HG03095 (cell line): ENCODE results near the gene ZSWIM5.
"Not testable (repeated sequence)": the region's sequence is repeated elsewhere in the genome, so short reads cannot be mapped to it uniquely, and the experiment has no call there.

ENCODE experiments used
- ATAC-seq: cut with Tn5 transposase; IDR thresholded peaks from one replicate; pipeline ENCODE4 v1.9.1; 2021; ENCODE audit warnings: moderate library complexity; ENCODE audit not compliant: unreplicated experiment

ZSWIM5 gene

DNA sequence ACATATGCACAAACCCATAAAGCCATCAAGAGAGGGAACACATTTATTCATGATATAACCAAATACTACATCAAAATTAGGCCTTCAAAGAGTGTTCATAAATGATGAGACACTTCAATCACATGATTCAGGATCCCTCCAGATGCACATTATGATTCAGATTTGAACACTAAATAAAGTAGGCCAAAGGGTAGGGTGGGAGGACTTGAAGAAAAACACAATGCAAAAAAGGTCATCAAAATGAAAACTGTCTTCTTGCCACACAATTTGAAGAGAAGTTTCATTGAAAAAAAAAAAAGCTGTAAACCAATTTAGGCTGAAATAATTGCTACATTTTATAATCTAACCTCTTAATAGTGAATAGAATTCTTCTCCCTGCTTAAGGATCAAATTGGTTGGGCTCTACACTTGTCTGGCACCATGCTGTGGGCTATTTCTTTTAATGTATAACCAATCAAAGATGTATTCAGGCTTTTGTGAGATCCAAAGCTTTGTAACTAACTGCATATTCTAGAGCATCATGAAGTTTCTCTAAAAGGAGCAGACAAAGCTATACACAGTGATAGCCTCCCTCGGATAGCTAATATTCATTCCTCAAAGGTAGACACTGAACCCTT lies 58.1 kb downstream of the ZSWIM5 start:
- ATAC-seq, result no peak

DNA sequence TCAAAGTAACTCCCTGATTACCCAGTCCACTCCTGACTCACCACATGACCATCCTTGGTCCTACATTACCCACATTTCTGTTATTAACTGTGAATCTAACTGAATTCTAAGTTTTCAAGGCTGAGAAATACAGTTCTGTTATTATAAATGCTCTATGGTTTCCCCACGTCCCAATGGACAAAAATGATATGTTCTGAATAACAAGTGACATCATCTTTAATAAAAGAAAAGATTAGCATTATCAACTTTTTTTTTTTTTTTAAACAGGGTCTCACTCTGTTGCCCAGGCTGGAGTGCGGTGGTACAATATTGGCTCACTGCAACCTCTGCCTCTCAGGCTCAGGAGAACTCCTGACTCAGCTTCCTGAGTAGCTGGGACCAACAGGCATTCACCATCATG lies 59.6 kb downstream of the ZSWIM5 start:
- ATAC-seq, result no peak

DNA sequence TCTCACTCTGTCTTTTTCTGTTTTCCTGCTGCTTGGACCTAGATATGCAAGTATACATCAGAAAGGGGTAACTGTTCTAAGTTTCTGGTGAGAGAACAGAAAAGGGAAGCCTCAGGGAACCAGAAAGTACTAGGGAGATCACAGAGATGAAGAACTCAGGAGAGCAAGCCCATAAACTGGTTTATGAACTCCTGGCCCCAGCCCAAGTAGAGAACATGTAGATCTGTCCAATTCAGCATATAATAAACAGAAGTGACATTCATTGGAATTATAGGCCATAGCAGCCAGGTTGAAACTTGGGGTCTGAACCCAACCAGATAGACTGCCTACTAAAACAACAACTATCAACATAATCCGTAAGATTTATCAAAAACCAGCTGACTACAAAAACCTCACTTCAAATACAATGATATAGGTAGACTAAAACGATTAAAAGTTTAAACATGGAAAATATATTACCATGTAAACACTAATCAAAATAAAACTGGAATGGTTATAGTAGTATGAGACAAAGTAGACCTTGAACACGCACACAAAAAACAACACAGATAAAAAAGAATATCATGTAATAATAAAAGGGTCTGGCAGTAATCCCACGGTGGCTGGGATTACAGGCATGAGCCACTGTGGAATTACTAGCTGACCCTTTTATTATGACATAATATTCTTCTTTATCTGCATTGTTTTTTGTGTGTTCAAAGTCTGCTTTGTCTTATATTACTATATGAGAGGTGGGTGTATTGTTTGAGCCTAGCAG lies 65.0 kb downstream of the ZSWIM5 start:
- no peak for ATAC-seq

DNA sequence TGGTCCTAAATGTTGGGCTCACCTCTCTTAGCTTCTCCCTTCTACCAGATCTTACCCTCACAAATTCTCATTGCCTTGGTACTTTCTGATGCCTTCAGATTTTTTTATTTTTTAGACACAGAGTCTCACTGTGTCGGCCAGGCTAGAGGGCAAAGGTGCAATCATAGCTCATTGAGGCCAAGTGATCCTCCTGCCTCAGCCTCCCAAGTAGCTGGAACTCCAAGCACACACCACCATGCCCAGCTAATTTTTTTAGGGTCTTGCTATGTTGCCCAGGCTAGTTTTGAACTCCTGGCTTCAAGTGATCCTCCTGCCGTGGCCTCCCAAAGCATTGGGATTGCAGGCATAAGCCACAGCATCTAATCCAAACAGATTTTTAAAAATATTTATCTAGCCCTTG lies 69.4 kb downstream of the ZSWIM5 start:
- no peak for ATAC-seq

DNA sequence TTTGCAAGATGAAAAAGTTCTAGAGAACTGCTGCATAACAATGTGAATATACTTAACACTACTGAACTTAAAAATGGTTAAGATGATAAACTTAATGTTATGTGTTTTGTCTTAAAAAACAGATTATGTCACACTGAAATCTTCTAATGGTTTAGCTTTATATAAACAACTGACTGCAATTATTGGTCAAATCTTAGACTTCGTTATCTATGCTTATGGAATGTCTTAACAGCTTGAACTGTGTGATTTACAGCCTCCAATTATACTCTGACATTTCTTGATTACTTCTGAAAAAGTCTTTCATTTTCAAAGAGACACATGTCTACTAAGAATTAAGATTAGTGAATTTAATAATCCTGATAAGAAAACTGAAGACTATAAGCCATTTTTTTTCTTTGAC lies 71.1 kb downstream of the ZSWIM5 start:
- no peak for ATAC-seq

DNA sequence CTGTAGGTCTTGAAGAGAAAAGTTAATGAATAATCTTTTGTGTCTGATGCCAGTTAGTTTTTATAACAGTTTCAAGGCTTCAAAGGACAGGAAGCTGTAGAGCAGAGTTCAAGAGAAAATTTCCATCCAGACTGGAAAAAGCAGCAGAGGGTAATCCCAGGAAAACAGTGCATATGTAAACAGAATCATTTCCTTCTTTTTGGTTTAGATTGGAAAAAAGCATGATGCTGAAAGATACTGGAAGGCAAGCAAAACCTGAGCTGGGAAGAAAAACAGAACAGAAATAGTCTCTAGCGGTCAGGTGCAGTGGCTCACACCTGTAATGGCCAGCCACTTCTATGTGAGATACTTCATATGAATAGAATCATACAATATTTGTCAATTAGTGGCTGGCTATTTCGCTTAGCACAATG lies 71.9 kb downstream of the ZSWIM5 start:
- ATAC-seq, result no peak

DNA sequence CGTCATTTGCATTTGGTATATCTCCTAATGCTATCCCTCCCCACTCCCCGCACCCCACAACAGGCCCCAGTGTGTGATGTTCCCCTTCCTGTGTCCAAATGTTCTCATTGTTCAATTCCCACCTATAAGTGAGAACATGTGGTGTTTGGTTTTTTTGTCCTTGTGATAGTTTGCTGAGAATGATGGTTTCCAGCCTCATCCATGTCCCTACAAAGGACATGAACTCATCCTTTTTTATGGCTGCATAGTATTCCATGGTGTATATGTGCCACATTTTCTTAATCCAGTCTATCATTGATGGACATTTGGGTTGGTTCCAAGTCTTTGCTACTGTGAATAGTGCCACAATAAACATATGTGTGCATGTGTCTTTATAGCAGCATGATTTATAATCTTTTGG lies 73.7 kb downstream of the ZSWIM5 start:
- ATAC-seq, result not testable (repeated sequence)

DNA sequence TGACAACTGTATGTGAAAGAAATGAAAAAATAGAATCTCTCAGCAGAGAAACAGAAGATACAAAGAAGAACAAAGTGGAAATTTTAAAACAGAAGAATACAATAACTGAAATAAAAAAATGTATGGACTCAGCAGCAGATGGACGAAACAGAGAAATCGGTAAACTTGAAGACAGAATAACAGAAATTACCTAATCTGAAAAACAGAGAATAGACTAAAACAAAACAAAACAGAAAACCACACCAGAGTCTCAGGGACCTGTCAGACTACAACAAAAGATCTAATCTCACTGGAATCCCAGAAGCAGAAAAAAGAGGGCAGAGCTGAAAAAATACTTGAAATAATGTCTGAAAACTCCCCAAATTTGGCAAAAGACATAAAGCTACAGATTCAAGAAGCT lies 83.0 kb downstream of the ZSWIM5 start:
- no peak for ATAC-seq

DNA sequence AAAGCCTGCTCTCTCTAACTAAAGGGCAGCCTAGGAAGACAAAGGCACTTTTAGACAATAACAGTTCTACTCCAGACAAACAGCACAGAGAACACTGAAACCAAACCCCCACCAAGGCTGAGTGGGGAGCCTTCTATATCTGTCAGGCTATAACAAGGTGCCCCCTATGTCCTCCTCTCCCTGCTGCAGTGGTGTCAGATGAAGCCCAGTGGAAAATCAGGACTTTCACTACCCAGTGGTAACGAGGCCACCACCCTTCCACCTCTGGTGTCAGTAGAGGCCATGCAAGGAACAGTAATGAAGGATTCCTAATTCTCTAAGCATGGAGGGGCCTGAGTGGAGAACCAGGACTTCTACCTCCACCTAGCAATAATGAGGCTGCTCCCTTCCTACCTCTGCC lies 83.7 kb downstream of the ZSWIM5 start:
- no peak for ATAC-seq

DNA sequence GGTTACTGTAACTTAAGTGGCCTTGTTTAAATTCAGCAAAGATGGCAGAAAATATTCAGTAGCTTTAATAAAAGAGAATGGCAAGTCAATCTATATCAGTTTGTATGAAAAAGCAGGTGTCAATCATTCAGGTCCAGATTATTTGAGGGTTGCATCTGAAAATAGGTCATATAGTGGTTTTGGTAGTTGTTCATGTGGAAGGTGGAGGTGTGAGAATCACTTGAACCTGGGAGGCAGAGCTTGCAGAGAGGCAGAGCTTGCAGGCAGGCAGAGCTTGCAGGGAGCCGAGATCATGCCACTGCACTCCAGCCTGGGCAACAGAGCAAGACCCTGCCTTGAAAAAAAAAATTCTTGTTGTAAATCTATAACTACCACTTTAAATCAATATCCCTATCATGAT lies 88.6 kb downstream of the ZSWIM5 start:
- no peak for ATAC-seq

DNA sequence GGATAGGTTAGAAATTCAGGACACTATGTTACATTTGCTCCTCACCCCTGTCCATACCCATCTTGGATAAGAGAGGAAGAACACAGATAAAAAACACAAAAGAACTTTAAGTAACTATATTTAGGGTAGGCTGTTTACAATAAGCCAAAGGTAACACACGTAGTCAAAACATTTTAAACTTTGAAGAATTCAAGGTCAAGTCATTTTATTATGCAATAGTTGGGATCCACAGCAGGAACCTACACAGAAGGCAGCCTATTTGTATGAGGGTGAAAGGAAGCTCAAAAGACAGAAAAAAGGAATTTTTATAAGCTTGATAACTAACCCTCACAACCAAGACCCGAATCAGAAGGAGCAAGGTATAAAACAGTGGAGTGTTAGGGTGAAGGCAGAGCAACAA lies 89.6 kb downstream of the ZSWIM5 start:
- ATAC-seq, result no peak

DNA sequence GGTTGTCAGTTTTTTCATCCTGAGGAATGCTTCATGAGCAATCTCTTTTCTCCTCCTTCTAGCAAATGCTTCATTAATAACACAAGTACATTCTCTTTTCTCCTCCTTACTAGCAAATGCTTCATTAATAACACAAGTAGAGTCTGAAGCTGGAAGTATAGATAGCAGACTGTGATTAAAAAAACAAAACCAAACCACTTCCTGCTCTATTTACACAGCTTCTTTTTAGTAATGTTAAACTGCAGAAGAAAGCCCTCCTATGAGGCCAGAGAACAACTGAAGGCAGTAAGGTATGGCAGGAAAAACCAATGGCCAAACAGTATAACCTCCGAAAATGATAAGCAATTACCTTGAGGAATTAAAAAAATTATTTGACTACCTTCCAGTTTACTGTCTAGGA lies 90.1 kb downstream of the ZSWIM5 start:
- ATAC-seq, result no peak

DNA sequence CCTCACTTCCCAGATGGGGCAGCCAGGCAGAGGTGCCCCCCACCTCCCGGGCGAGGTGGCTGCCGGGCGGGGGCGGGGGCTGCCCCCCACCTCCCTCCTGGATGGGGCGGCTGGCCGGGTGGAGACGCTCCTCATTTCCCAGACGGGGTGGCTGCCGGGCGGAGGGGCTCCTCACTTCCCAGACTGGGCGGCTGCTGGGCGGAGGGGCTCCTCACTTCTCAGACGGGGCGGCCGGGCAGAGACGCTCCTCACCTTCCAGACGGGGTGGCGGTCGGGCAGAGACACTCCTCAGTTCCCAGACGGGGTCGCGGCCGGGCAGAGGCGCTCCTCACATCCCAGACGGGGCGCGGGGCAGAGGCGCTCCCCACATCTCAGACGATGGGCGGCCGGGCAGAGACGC lies 91.2 kb downstream of the ZSWIM5 start:
- not testable (repeated sequence) for ATAC-seq

DNA sequence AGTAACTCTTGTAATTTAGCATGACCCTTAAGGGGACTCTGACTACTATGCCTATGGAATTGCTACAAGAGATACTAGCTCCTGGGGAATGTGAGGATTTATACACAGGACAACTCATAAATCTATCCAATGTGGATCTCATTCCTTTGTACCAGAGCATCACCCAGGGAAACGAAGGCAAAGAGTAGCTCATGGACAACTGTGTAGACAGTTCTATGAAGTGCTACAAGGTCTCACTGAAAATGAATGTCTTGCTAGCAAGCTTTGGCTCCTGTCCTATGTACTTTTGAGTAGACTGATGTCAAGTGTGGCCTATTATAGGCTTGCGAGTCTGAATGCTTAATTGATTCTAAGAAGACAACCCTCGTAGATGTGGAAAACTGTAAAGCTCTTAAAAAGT lies 93.7 kb downstream of the ZSWIM5 start:
- no peak for ATAC-seq

DNA sequence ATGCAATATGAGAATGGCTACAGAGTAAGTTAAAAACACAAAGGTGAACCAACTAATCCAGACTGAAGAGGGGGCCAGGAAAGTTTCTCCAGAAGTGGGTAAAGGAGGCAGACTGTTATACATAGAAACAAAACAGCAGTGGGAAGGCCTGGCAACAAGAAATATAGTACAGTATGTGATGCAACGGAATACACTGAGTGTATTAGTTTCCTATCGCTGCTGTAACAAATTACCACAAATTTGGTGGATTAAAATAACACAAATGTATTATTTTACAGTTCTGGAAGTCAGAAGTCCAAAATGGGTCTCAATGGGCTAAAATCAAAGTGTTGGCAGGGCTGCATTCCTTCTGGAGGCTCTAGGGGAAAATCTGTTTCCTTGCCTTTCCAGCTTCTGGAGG lies 95.2 kb downstream of the ZSWIM5 start:
- no peak for ATAC-seq

DNA sequence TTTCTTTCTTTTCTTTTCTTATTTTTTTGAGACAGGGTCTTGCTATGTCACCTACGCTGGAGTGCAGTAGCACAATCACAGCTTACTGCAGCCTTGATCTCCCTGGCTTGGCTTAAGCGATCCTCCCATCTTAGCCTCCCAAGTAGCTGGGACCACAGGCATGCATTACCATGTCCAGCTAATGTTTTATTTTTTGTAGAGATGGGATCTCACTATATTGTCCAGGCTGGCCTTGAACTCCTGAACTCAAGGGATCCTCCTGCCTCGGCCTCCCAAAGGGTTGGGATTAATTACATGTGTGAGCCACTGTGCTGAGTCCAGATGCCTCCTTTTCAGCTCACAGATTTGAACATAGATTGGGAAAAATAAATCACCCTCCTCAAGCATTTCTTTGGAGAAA lies 98.6 kb downstream of the ZSWIM5 start:
- no peak for ATAC-seq

DNA sequence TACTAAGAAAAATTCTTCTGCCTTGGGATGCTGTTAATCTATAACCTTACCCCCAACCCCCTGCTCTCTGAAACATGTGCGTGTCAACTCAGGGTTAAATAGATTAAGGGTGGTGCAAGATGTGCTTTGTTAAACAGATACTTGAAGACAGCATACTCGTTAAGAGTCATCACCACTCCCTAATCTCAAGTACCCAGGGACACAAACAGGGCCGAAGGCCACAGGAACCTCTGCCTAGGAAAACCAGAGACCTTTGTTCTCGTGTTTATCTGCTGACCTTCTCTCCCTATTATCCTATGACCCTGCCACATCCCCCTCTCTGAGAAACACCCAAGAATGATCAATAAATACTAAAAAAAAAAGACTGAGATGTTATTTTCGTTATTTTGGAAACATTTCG lies 99.5 kb downstream of the ZSWIM5 start:
- not testable (repeated sequence) for ATAC-seq

DNA sequence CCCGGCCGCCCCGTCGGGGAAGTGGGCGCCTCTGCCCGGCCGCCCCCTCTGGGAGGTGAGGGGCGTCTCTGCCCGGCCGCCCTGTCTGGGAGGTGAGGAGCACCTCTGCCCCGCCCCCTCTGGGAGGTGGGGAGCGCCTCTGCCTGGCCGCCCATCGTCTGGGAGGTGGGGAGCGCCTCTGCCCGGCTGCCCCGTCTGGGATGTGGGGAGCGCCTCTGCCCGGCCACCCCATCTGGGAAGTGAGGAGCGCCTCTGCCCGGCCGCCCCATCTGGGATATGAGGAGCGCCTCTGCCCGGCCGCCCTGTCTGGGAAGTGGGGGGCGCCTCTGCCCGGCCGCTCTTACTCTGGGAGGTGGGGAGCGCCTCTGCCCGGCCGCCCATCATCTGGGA lies 100.3 kb downstream of the ZSWIM5 start:
- not testable (repeated sequence) for ATAC-seq

DNA sequence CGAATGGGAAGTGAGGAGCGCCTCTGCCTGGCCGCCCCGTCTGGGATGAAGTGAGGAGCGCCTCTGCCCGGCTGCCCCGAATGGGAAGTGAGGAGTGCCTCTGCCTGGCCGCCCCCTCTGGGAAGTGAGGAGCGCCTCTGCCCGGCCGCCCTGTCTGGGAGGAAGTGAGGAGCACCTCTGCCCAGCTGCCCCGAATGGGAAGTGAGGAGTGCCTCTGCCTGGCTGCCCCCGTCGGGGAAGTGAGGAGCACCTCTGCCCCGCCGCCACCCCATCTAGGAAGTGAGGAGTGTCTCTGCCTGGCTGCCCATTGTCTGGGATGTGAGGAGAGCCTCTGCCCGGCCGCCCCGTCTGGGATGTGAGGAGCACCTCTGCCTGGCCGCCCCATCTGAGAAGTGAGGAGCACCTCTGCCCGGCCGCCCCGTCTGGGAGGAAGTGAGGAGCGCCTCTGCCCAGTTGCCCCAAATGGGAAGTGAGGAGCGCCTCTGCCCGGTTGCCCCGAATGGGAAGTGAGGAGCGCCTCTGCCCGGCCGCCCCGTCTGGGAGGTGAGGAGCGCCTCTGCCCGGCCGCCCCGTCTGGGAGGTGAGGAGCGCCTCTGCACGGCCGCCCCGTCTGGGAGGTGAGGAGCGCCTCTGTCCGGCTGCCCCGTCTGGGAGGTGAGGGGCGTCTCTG lies 100.8 kb downstream of the ZSWIM5 start:
- ATAC-seq, result not testable (repeated sequence)

DNA sequence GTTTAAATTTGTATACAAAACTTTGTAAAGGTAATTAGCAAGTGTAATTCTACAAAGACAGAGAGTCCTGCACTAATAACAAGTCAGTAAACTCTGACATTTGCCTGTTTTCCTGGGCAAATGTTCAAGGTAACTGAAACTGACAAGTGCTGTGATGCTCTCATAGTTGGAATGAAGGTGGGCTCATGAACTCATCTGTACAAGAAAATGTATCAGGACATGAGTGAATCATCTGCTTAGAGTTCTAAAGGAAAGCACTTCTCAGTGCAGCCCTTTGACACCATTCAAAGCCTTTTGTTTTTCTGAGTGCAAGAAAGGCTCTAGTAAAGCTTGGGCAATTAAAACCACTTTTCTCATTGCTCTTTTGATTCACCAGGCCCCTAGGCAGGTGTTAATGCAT lies 102.9 kb downstream of the ZSWIM5 start:
- no peak for ATAC-seq

DNA sequence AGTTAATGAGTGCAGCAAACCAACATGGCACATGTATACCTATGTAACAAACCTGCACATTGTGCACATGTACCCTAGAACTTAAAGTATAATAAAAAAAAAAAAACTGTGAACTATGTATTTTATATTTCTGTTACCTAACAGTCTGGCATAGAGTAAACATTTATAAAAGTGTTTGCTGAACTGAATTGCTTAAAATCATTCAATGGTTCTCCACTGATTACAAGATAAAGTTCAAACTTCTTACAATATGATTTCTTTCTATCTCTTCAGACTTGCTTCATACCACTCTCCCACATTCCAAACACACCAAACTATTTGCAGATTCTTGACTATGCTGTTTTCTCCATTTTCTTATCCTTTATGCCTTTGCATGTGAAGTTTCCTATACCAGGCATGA lies 104.5 kb downstream of the ZSWIM5 start:
- no peak for ATAC-seq

DNA sequence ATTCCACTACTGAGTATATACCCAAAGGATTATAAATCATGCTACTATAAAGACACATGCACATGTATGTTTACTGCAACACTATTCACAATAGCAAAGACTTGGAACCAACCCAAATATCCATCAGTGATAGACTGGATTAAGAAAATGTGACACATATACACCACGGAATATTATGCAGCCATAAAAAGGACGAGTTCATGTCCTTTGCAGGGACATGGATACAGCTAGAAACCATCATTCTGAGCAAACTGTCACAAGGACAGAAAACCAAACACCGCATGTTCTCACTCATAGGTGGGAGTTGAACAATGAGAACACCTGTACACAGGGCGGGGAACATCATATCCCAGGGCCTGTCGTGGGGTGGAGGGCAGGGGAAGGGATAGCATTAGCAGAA lies 104.9 kb downstream of the ZSWIM5 start:
- ATAC-seq, result not testable (repeated sequence)
